ENCODE results near the gene EBI3.

DNA sequence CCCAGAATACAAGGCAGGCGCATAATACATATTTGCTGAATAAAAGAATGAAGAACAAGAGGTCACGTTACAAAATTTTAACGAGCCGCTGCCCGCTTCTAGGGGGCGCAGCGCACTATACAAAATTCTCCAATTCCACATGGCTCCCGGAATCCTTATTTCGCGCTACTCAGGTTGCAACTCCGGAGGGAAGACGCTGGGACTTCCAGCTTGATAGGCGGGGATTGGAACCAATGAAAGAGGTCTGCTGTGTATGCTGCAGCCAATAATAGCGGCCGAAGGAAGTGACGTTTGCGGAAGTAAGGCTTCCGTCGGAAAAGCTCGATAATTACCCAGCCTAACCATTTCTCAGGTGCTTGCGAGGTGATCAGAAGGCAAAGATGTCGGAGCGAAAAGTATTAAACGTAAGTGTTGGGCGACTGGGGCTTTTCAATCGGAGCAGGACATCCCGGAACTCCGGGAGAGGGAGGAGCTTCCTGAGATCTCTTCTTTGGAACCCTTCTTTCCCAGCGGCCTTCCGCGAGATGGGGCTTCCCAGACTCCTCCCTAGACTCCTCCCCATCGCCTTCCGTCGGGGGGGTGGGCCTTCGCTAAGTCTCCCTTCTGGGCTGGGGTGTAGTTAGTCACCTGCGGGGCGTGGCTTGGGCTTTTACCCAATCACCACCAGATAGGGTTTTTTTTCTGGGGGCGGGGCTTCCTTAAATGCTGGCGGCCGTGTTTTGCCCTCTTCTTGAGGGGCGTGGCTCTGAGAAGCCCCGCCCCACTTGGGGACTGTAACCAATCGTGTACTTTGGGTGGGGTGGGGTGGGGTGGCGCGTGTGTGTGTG is 17.7 kb downstream of the EBI3 start, which contains the start of gene YJU2:
- TF ChIP-seq, protein P1, sequence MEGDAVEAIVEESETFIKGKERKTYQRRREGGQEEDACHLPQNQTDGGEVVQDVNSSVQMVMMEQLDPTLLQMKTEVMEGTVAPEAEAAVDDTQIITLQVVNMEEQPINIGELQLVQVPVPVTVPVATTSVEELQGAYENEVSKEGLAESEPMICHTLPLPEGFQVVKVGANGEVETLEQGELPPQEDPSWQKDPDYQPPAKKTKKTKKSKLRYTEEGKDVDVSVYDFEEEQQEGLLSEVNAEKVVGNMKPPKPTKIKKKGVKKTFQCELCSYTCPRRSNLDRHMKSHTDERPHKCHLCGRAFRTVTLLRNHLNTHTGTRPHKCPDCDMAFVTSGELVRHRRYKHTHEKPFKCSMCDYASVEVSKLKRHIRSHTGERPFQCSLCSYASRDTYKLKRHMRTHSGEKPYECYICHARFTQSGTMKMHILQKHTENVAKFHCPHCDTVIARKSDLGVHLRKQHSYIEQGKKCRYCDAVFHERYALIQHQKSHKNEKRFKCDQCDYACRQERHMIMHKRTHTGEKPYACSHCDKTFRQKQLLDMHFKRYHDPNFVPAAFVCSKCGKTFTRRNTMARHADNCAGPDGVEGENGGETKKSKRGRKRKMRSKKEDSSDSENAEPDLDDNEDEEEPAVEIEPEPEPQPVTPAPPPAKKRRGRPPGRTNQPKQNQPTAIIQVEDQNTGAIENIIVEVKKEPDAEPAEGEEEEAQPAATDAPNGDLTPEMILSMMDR (IDR thresholded peaks at IDR 0.05), result peak; percentile 40
- TF ChIP-seq EZH2 (IDR thresholded peaks at IDR 0.05; ENCODE audit: borderline replicate concordance, insufficient read depth, low read depth, low read length, poor library complexity, severe bottlenecking), result no peak
